GM19025 (cell line): ENCODE results near the gene SERGEF.

Experiments
- ATAC-seq: cut with Tn5 transposase; IDR thresholded peaks from one replicate; pipeline ENCODE4 v1.9.1; 2021; ENCODE audit warnings: mild to moderate bottlenecking, low read depth, moderate library complexity; ENCODE audit not compliant: unreplicated experiment

SERGEF gene

GRCh38 chr11:17775035-17775348 lies 237.9 kb downstream of the SERGEF start:
- ATAC-seq = no peak

- ATAC-seq = no peak
These were observed 238.4 kb downstream of the SERGEF start for GRCh38 chr11:17774232-17775034.

GRCh38 chr11:17773674-17774073 lies 239.2 kb downstream of the SERGEF start:
- ATAC-seq = no peak

GRCh38 chr11:17772704-17773600 lies 239.9 kb downstream of the SERGEF start:
- no peak for ATAC-seq

- no peak for ATAC-seq
These were observed 240.9 kb downstream of the SERGEF start for GRCh38 chr11:17771841-17772401.

GRCh38 chr11:17771415-17771814 lies 241.4 kb downstream of the SERGEF start:
- no peak for ATAC-seq

- ATAC-seq = no peak
These were observed 241.9 kb downstream of the SERGEF start for GRCh38 chr11:17770917-17771316.

GRCh38 chr11:17770048-17770652 lies 242.7 kb downstream of the SERGEF start:
- ATAC-seq = no peak

GRCh38 chr11:17769218-17769617 lies 243.6 kb downstream of the SERGEF start:
- no peak for ATAC-seq

GRCh38 chr11:17768547-17768946 lies 244.3 kb downstream of the SERGEF start:
- no peak for ATAC-seq

GRCh38 chr11:17767914-17768313 lies 244.9 kb downstream of the SERGEF start:
- ATAC-seq = no peak

GRCh38 chr11:17767301-17767885 lies 245.5 kb downstream of the SERGEF start:
- no peak for ATAC-seq

GRCh38 chr11:17766590-17766989 lies 246.3 kb downstream of the SERGEF start:
- no peak for ATAC-seq

GRCh38 chr11:17766073-17766359 lies 246.8 kb downstream of the SERGEF start:
- ATAC-seq = no peak

- ATAC-seq = no peak
These were observed 247.3 kb downstream of the SERGEF start for GRCh38 chr11:17765356-17766072.

- ATAC-seq = no peak
These were observed 248.2 kb downstream of the SERGEF start for GRCh38 chr11:17764446-17765218.

- ATAC-seq = no peak
These were observed 249.1 kb downstream of the SERGEF start for GRCh38 chr11:17763703-17764102.

- ATAC-seq = no peak
These were observed 249.6 kb downstream of the SERGEF start for GRCh38 chr11:17763244-17763643.

GRCh38 chr11:17762309-17762974 lies 250.4 kb downstream of the SERGEF start:
- ATAC-seq = peak; percentile 51
